Subcutaneous abdominal adipose tissue (tissue), 5 donors: ENCODE measurements around the gene SEMA3A.
A peak's percentile ranks its signal among the peaks of the same experiment; 100 is the strongest.
"Not testable (repeated sequence)": the region's sequence is repeated elsewhere in the genome, so short reads cannot be mapped to it uniquely, and the experiment has no call there.

Source experiments
- H3K27ac ChIP-seq: one replicate; pipeline ENCODE4 v1.7.0; 2013; ENCODE audit warnings: low read depth, mild to moderate bottlenecking, inconsistent platforms, low read length, moderate library complexity
- H3K27me3 ChIP-seq, 5 donors: one replicate each; pipeline ENCODE4 v1.7.0; 2013; ENCODE audit warnings: low read length in 5 of 5, inconsistent platforms in 1 of 5; ENCODE audit not compliant: control insufficient read depth in 5 of 5, insufficient read depth in 4 of 5
- H3K36me3 ChIP-seq, 5 donors: one replicate each; pipeline ENCODE4 v1.7.0; 2013; ENCODE audit warnings: low read length in 5 of 5; ENCODE audit not compliant: control insufficient read depth in 5 of 5, insufficient read depth in 5 of 5
- H3K4me1 ChIP-seq, 5 donors: one replicate each; pipeline ENCODE4 v1.7.0; 2013; ENCODE audit warnings: low read length in 5 of 5, mild to moderate bottlenecking in 3 of 5, moderate library complexity in 1 of 5; ENCODE audit not compliant: control insufficient read depth in 5 of 5, insufficient read depth in 5 of 5
- H3K4me3 ChIP-seq, 5 donors: one replicate each; pipeline ENCODE4 v1.7.0; 2013; ENCODE audit warnings: low read length in 5 of 5, low read depth in 1 of 5
- H3K9ac ChIP-seq, 5 donors: one replicate each; pipeline ENCODE4 v1.7.0; 2013; ENCODE audit warnings: low read length in 5 of 5, mild to moderate bottlenecking in 4 of 5, moderate library complexity in 3 of 5
- H3K9me3 ChIP-seq, 5 donors: one replicate each; pipeline ENCODE4 v1.7.0; 2013; ENCODE audit warnings: low read length in 5 of 5; ENCODE audit not compliant: control insufficient read depth in 5 of 5
- donor health status: healthy.
- donor health status: healthy.
- donor health status: healthy.
- donor health status: healthy.
- donor health status: healthy.

Gene SEMA3A

DNA sequence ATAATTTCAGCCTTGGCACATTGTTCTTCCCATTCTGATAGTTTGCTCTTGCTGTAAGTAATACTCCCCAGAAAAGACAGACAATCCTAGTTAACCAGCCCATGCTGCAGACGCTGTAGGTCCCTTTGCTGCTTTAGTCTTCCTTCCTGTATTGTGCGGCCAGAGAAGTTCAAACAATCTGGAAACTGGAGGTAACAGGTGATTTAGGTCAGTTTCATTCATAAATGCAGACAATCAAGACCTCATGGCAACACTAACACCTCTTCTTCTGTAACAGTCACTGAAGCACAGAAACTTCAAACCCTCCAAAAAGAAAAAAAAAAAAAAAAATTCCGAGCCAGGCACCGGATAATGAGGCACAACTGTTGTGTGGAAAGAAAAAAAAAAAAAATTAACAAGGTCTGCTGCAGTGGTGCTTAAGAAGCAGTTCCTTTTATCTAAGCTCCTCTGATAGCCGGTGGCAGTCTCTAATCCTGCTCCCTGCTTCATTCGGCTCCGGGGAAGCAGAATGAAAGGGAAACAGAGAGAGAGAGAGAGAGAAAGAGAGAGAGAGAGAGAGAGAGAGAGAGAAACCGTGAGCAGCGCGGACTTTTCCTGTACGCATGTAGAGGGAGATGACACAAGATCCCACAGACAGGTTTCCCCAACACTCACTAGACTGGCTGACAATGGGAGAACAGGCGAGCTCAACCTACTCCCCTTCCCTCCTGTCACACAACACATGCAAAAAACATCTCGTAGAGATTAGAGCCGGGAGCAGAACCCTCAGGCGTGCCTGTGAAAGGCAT, at the start of gene SEMA3A:
SEMA3A (minus strand) TSS at position 306 of the 788 bp plus-strand sequence; CDS start at position 103, 203 bp downstream.
- peak within 1 kb of the TSS in 4 of 5 donors; percentile 63 to 73 (median 66) for H3K9ac ChIP-seq
- no peak within 1 kb of the TSS for H3K27ac ChIP-seq
- peak within 1 kb of the TSS; percentile 63 to 86 (median 70) for H3K4me3 ChIP-seq

DNA sequence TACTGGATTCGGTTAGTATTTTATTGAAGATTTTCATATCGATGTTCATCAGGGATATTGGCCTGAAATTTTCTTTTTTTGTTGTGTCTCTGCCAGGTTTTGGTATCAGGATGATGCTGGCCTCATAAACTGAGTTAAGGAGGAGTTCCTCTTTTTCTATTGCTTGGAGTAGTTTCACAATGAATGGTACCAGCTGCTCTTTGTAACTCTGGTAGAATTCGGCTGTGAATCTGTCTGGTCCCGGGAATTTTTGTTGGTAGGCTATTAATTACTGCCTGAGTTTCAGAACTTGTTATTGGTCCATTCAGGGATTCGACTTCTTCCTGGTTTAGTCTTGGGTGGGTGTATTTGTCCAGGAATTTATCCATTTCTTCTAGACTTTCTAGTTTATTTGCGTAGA, 48.4 kb upstream of the SEMA3A start:
- H3K27ac ChIP-seq, H3K4me3 ChIP-seq, H3K4me1 ChIP-seq, H3K9me3 ChIP-seq, H3K36me3 ChIP-seq, H3K27me3 ChIP-seq, H3K9ac ChIP-seq: not testable (repeated sequence)

More for the DNA sequence above, at the start of gene SEMA3A:
- Histone ChIP-seq H3K27me3 (no peaks in the 10 kb centered on the region), H3K9me3 (no peaks in the 10 kb centered on the region), H3K4me1 (peaks cover 2 to 38% (median 18%) of the 10 kb centered on the region in 5 donors), H3K36me3 (no peaks in the 10 kb centered on the region)

DNA sequence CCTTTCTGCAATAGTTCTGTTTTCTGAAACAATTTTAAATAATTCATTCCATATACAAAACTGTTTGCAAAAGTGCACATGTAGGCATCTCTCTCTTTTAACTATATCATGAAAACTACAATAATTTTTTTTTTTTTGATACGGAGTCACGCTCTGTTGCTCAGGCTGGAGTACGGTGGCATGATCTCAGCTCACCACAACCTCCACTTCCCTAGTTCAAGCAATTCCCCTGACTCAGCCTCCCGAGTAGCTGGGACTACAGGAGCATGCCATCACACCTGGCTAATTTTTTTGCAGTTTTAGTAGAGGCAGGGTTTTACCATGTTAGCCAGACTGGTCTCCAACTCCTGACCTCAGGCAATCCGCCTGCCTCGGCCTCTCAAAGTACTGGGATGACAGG, 44.0 kb upstream of the SEMA3A start:
- Histone ChIP-seq H3K4me3 (no peak overlapping the region), H3K9me3 (peaks cover 0 to 4% (median 0%) of the 10 kb centered on the region in 5 donors), H3K27me3 (no peaks in the 10 kb centered on the region), H3K9ac (no peak overlapping the region), H3K27ac (no peak overlapping the region), H3K36me3 (no peaks in the 10 kb centered on the region), H3K4me1 (no peaks in the 10 kb centered on the region)

DNA sequence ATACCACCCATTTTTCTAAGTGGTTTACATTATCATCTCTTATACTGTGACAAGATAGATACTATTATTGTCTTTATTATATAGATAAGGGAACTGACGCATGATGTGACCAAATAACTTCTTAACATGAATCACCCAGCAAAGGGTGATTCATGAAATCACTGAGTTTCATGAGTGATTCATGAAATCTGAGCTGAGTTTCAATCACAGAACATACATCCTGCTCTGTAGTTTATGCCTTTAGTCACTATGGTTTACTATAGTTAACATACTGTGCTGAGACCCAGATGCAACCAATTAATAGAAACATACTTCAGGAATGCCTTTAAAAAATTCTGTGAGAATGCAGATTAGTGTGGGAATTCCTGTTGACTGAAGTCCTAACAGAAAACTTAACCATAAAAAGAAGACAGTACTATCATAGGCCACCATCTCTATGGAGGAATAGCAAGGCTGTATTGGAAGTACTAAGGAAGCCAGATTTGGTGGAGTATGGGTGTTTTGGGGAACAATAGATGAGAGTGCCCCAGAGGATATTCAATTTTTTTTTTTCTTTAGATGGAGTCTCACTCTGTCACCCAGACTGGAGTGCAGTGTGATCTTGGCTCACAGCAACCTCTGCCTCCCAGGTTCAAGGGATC, 43.1 kb upstream of the SEMA3A start:
- Histone ChIP-seq H3K9ac (no peak overlapping the region), H3K36me3 (no peaks in the 10 kb centered on the region), H3K27ac (no peak overlapping the region), H3K4me3 (no peak overlapping the region), H3K9me3 (peaks cover 0 to 4% (median 0%) of the 10 kb centered on the region in 5 donors), H3K4me1 (no peaks in the 10 kb centered on the region), H3K27me3 (no peaks in the 10 kb centered on the region)

DNA sequence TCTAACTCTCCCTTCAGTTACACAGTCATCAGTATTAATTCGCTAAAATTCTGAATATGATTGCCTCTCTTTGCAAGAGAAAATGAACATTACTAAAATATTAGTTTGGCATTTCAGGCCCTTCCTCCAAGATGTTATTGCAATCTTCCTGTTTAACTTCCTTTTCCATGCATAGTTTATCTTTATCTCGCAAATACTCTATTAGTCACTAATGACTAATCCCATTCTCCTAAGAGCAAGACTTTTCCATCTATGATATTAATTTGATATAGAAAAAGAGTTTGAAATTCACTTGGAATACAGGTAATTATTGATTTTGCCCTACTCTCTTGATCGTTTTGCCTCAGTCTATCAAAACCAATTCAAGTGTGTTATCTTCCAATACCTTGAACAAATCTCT, 41.8 kb upstream of the SEMA3A start:
- Histone ChIP-seq H3K9me3 (peaks cover 0 to 4% (median 0%) of the 10 kb centered on the region in 5 donors), H3K4me3 (no peak overlapping the region), H3K27ac (no peak overlapping the region), H3K36me3 (no peaks in the 10 kb centered on the region), H3K4me1 (no peaks in the 10 kb centered on the region), H3K27me3 (no peaks in the 10 kb centered on the region), H3K9ac (no peak overlapping the region)

DNA sequence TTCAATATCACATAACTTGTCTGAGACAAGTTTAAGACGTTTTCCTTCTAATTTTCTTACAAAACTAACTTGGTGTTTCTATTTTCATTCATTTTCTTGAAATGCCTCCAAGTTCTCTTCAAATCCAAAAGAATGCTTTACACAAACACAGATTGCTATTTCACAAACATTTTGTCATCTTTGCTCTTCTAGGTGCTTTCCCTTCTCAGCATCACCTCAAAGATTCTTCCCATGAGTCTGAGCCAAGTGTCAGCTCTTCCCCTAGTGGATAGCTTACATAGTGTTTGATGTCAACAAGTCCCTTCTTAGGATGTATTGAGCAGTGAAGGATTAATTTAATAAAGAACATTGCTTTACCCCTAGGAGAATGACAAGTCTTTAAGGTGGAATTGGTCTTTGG, 38.1 kb upstream of the SEMA3A start:
- H3K9ac ChIP-seq, result no peak overlapping the region
- H3K4me1 ChIP-seq, result no peaks in the 10 kb centered on the region
- H3K27me3 ChIP-seq, result no peaks in the 10 kb centered on the region
- no peaks in the 10 kb centered on the region for H3K36me3 ChIP-seq
- no peak overlapping the region for H3K4me3 ChIP-seq
- H3K27ac ChIP-seq, result no peak overlapping the region
- H3K9me3 ChIP-seq, result no peaks in the 10 kb centered on the region

DNA sequence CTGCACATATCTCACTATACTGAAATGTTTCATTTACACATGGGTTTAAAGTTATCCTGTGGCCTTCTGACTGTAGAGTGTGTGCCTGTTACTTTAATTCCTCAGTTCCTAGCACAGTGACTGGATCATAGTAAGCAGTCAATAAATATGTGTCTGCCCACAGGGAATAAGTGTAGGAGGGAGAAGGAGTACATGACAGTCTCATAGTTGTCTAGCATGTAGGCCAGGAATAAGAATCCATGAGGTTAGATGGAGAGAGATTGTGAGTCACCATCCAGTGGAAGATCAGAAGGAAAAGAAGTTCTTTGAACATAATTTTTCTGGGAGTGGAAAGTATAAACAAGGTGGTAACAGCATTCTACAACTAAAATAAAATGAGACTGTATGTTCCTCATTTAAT, 36.6 kb upstream of the SEMA3A start:
- Histone ChIP-seq H3K9ac (no peak overlapping the region), H3K4me3 (no peak overlapping the region), H3K27me3 (no peaks in the 10 kb centered on the region), H3K4me1 (no peaks in the 10 kb centered on the region), H3K27ac (no peak overlapping the region), H3K9me3 (no peaks in the 10 kb centered on the region), H3K36me3 (no peaks in the 10 kb centered on the region)

DNA sequence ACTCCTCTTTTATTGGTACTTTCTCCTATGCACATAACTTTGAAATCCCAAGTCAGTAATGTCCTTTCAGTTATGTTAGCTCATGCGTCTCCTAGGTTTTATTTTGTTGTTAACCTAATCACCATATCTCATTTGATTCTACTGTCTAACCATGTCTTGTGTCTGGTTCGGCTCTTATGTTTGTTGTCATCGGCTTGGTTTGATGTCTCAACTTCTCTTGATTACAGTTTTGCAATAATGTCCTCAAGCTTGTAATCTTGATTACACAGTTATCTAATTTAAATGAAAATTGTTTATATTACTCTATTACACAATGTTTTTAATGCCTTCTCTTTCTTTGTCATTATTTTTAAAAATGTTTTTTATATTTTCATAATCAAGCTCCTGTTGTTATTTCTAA, 35.9 kb upstream of the SEMA3A start:
- H3K4me1 ChIP-seq, result no peaks in the 10 kb centered on the region
- H3K27ac ChIP-seq, result no peak overlapping the region

DNA sequence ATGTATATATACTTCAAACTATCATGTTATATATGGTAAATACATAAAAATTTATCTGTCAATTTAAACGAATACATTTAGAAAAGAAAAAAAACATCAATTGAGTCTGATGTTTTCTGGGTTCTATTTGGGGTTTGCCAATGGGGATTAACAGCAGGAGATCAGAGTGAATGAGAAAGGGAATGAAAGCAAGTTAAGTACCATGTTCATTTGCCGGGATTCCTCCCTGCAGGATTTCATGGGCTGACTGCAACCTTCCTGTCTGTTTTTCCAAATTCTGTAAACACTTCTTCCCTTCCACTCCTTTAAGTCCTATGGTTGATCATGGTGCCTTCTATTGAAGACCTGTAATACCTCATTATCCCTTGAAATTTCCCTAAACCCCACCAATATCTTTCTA, 33.9 kb upstream of the SEMA3A start:
- H3K4me3 ChIP-seq, result no peak overlapping the region
- H3K27ac ChIP-seq, result no peak overlapping the region
- H3K27me3 ChIP-seq, result no peaks in the 10 kb centered on the region
- H3K36me3 ChIP-seq, result no peaks in the 10 kb centered on the region
- no peak overlapping the region for H3K9ac ChIP-seq
- no peaks in the 10 kb centered on the region for H3K4me1 ChIP-seq
- no peaks in the 10 kb centered on the region for H3K9me3 ChIP-seq

More for the DNA sequence above, 35.9 kb upstream of the SEMA3A start:
- Histone ChIP-seq H3K36me3 (no peaks in the 10 kb centered on the region), H3K4me3 (no peak overlapping the region), H3K27me3 (no peaks in the 10 kb centered on the region), H3K9me3 (no peaks in the 10 kb centered on the region), H3K9ac (no peak overlapping the region)

DNA sequence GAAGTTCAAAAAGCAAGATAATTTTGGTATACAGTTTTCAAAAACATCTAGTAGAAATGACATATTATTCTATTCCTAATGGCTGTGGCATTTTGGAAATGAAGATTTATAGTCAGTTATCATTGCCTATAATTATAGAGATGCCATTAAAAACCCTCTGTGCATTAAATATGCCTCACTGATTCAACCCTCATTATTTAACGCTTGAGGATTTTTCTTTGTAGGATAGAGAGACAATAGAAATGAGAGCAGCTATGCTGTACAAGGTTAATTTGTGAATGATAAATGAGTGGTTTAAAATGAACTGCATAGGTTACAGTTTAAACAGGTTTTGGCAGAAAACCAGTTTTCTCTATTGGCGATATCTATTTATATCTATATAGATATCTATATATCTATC, 32.2 kb upstream of the SEMA3A start:
- no peaks in the 10 kb centered on the region for H3K27me3 ChIP-seq
- no peaks in the 10 kb centered on the region for H3K4me1 ChIP-seq
- H3K36me3 ChIP-seq, result no peaks in the 10 kb centered on the region
- H3K4me3 ChIP-seq, result no peak overlapping the region
- no peaks in the 10 kb centered on the region for H3K9me3 ChIP-seq
- no peak overlapping the region for H3K27ac ChIP-seq
- no peak overlapping the region for H3K9ac ChIP-seq
